Thyroid gland (tissue), 4 donors: ENCODE measurements around the gene COQ4.

Source experiments
- POLR2A ChIP-seq, 2 donors: fragments of 450-650 bp; IDR thresholded peaks; one replicate each; pipeline ENCODE4 v1.6.1; 2017; ENCODE audit warnings: antibody characterized with exemption in 2 of 2, mild to moderate bottlenecking in 2 of 2, moderate library complexity in 1 of 2
- TF ChIP-seq, protein P1 (sequence below), 6 experiments: fragments of 200-600 bp in 3 of 6; fragments of 450-650 bp in 3 of 6; sonication (generic) in 3 of 6; IDR thresholded peaks; one replicate each; pipeline ENCODE4 v1.5.1; 2016 to 2019; ENCODE audit warnings: antibody characterized with exemption in 6 of 6, mild to moderate bottlenecking in 2 of 6, inconsistent platforms in 1 of 6, moderate library complexity in 1 of 6

GRCh38 chr9:128276008-128276573, 46.5 kb upstream of the COQ4 start, which contains the start of gene SWI5:
- TF ChIP-seq, protein P1, sequence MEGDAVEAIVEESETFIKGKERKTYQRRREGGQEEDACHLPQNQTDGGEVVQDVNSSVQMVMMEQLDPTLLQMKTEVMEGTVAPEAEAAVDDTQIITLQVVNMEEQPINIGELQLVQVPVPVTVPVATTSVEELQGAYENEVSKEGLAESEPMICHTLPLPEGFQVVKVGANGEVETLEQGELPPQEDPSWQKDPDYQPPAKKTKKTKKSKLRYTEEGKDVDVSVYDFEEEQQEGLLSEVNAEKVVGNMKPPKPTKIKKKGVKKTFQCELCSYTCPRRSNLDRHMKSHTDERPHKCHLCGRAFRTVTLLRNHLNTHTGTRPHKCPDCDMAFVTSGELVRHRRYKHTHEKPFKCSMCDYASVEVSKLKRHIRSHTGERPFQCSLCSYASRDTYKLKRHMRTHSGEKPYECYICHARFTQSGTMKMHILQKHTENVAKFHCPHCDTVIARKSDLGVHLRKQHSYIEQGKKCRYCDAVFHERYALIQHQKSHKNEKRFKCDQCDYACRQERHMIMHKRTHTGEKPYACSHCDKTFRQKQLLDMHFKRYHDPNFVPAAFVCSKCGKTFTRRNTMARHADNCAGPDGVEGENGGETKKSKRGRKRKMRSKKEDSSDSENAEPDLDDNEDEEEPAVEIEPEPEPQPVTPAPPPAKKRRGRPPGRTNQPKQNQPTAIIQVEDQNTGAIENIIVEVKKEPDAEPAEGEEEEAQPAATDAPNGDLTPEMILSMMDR (IDR thresholded peaks at IDR 0.05): no peak
- peak; percentile 90 to 92 for TF ChIP-seq POLR2A (IDR thresholded peaks at IDR 0.05)
